Spinal cord (tissue), 10 donors: Measurements from ENCODE around the gene DENND2A. TPM values are rescaled to one million over a fixed set of nuclear protein-coding genes. Genes with fewer than 3 reads are reported as not detected.
"Not testable (repeated sequence)": the region's sequence is repeated elsewhere in the genome, so short reads cannot be mapped to it uniquely, and the experiment has no call there.

Source experiments
- DNase-seq, 6 donors: peaks; one replicate each; pipeline versions ENCODE4 v3.0.0 to v3.0.0-alpha.2; 2013 to 2015; ENCODE audit warnings: low spot score in 6 of 6, low read depth in 4 of 6
- H3K27ac ChIP-seq: one replicate; pipeline ENCODE4 v1.5.1; 2013; ENCODE audit warnings: low read depth, low read length, control low read depth
- H3K27me3 ChIP-seq: one replicate; pipeline ENCODE4 v1.6.1; 2013; ENCODE audit warnings: low read length; ENCODE audit not compliant: control insufficient read depth, insufficient read depth
- H3K36me3 ChIP-seq: one replicate; pipeline ENCODE4 v1.6.1; 2013; ENCODE audit warnings: low read length; ENCODE audit not compliant: control insufficient read depth, insufficient read depth
- H3K4me1 ChIP-seq: one replicate; pipeline ENCODE4 v1.6.1; 2013; ENCODE audit warnings: low read length; ENCODE audit not compliant: control insufficient read depth, insufficient read depth
- H3K4me3 ChIP-seq: one replicate; pipeline ENCODE4 v1.5.1; 2013; ENCODE audit warnings: low read depth, low read length, control low read depth
- H3K9me3 ChIP-seq: one replicate; pipeline ENCODE4 v1.6.1; 2013; ENCODE audit warnings: low read length; ENCODE audit not compliant: control insufficient read depth, insufficient read depth
- WGBS: methylation state at CpG from one replicate; pipeline ENCODE4 v1.1.5; 2013; ENCODE audit warnings: missing lambda C conversion rate; ENCODE audit not compliant: insufficient coverage; 5-methylcytosine and 5-hydroxymethylcytosine counted together
- polyA plus RNA-seq, 2 donors: library from polyadenylated mRNA; unstranded; fragments of 120-200 nt; gene quantifications; one replicate each; pipeline ENCODE4 v1.2.1, GENCODE V29; 2013; ENCODE audit not compliant: insufficient read length in 2 of 2
- total RNA-seq, 2 donors: library from RNA; depleted of rRNA in 1 of 2; stranded (reverse); fragments of 120-200 nt in 1 of 2; fragments of >200 nt in 1 of 2; gene quantifications; one replicate each; pipeline versions ENCODE4 v1.2.3 to v1.2.4, GENCODE V29; 2013 to 2014
- donor health status: healthy.

DENND2A gene
- total and polyA plus RNA-seq, 4 donors, result 23.7 to 51.9 (median 39.0) TPM

DNA sequence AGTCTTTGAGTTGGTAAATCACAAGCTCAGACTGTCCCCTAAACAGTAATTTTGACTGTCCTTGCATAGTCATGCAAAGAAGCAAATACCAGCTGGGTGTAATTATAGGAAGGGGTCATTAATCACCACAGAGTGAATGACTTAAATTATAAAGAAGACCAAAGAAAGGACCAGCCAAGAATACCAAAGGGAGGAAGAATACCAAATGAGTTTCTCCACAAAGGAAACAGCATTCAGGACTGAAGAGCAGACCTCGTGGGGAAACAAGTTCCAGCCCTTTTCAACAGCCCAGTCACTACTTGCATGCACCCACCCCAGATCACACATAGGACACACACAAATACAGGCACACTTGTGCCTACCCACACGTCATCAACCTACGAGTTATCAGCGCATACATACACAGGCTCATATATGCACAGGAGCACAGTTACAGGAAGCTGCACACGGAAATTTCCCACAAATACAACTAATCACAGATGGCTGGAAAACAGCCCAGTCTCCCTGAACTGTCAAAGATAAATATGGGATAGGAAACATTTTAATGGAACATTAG, 77.6 kb downstream of the DENND2A start:
- DNase-seq, result peak in 4 of 6 donors; percentile 38 to 89 (median 70)
- no peaks in the 10 kb centered on the region for H3K9me3 ChIP-seq
- 24% methylated on average over 4 of the region's 5 CpGs for WGBS
- H3K4me3 ChIP-seq, result no peak overlapping the region
- H3K27ac ChIP-seq, result peak overlapping the region; percentile 75
- peaks cover 27% of the 10 kb centered on the region for H3K4me1 ChIP-seq
- H3K27me3 ChIP-seq, result no peaks in the 10 kb centered on the region
- peaks cover 59% of the 10 kb centered on the region for H3K36me3 ChIP-seq

DNA sequence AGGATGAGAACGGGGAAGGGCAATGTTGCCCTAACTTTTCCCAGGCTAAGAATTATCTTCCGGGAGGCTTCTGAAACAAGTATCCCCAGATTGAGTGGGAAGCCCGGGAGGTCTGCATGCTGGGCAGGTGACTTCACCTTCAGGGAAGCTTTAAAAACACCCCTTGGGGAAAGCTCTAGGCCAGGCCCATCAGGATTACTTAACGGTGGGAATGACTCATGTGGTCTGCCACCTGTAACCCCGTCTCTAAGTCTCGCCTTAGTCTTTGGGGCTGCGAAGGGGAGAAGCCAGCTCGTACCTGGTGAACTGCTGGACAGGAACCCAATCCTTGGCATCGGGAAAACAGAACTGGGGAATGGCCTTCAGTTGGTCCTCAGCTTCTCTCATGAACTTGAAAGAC, 81.2 kb downstream of the DENND2A start:
- peaks cover 13% of the 10 kb centered on the region for H3K4me1 ChIP-seq
- no peak overlapping the region for H3K4me3 ChIP-seq
- H3K27me3 ChIP-seq, result no peaks in the 10 kb centered on the region
- H3K27ac ChIP-seq, result no peak overlapping the region
- H3K36me3 ChIP-seq, result peaks cover 56% of the 10 kb centered on the region
- no peaks in the 10 kb centered on the region for H3K9me3 ChIP-seq
- 94% methylated on average over 9 of the region's 9 CpGs for WGBS
- DNase-seq, result no peak

DNA sequence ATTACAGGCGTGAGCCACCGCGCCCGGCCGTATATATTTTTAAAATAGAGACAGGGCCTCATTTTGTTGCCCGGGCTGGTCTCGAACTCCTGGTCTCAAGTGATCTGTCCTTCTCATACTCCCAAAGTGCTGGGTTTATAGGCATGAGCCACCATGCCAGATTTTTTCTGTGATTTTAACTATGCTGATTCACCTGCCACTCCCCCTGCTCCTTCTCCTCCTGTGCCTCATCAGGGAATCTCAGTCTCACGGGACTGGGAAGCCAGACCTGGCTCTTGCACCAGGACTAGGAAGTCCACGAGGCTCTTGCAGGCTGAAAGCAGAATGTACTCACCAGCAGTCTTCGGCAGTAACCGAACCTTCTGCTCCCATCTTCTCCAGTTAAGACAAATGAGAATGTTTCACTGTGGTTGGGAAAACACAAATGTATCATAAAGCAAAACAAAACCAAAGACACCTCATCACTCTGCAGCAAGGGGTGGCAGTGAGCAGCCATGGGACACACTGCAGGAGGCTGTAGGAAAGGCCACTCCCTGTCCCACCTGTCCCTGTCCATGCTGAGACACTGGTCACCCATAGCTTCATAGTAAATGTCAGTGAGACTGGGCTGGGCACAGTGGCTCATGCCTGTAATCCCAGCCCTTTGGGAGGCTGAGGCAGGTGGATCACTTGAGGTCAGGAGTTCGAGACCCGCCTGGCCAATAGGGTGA, 82.6 kb downstream of the DENND2A start:
- DNase-seq, result no peak
- 91% methylated on average over 10 of the region's 13 CpGs for WGBS
- H3K4me1 ChIP-seq, result peaks cover 5% of the 10 kb centered on the region
- no peaks in the 10 kb centered on the region for H3K9me3 ChIP-seq
- no peak overlapping the region for H3K27ac ChIP-seq
- peaks cover 60% of the 10 kb centered on the region for H3K36me3 ChIP-seq
- H3K27me3 ChIP-seq, result no peaks in the 10 kb centered on the region
- H3K4me3 ChIP-seq, result no peak overlapping the region

DNA sequence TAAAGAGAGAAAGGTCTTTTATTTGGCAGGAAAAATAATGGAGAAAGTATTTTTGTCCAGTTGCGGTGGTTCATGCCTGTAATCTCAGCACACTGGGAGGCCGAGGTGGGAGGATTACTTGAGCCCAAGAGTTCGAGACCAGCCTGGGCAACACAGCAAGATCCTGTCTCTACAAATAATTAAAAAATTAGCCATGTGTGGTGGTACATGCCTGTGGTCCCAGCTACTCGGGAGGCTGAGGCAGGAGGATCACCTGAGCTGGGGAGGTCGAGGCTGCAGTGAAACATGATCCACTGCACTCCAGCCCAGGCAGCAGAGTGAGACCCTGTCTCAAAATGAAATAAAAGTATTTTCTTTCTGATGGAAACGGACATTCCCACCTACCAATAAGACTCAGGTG, 83.5 kb downstream of the DENND2A start:
- H3K4me3 ChIP-seq, result no peak overlapping the region
- no peak for DNase-seq
- H3K27ac ChIP-seq, result no peak overlapping the region
- 100% methylated on average over 2 of the region's 6 CpGs for WGBS
- peaks cover 3% of the 10 kb centered on the region for H3K4me1 ChIP-seq
- no peaks in the 10 kb centered on the region for H3K27me3 ChIP-seq
- H3K36me3 ChIP-seq, result peaks cover 61% of the 10 kb centered on the region
- no peaks in the 10 kb centered on the region for H3K9me3 ChIP-seq

DNA sequence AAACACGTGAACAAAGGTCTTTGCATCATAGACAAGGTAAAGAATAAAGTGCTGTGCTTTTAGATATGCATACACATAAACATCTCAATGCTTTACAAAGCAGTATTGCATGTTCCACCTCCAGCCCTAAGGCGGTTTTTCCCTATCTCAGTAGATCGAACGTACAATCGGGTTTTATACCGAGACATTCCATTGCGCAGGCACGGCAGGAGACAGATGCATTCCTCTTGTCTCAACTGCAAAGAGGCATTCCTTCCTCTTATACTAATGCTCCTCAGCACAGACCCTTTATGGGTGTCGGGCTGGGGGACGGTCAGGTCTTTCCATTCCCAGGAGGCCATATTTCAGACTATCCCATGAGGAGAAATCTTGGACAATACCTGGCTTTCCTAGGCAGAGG, 87.4 kb downstream of the DENND2A start:
- H3K27ac ChIP-seq, H3K27me3 ChIP-seq, H3K4me1 ChIP-seq, H3K4me3 ChIP-seq, DNase-seq, H3K9me3 ChIP-seq: not testable (repeated sequence)
- peaks cover 35% of the 10 kb centered on the region for H3K36me3 ChIP-seq
- WGBS, result 88% methylated on average over 3 of the region's 10 CpGs

DNA sequence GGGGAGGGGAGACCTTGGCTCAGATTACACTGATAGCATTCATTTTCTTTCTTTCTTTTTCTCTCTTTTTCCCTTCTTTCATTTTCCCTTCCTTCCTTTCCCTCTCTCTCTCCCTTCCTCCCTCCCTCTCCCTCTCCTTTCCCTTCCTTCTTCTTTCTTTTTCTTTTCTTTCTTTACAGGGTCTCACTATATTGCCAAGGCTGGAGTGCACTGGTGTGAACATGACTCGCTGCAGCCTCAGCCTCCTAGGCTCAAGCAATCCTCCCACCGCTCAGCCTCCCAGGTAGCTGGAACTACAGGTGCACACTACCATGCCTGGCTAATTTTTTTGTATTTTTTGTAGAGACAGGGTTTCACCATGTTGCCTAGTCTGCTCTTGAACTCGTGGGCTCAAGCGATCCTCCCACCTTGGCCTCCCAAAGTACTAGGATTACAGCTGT, 88.4 kb downstream of the DENND2A start:
- peak overlapping the region; percentile 25 for H3K27ac ChIP-seq
- no peak overlapping the region for H3K4me3 ChIP-seq
- no peaks in the 10 kb centered on the region for H3K27me3 ChIP-seq
- no peaks in the 10 kb centered on the region for H3K9me3 ChIP-seq
- DNase-seq, result no peak
- no peaks in the 10 kb centered on the region for H3K4me1 ChIP-seq
- WGBS, result 100% methylated on average over 1 of the region's 4 CpGs
- peaks cover 27% of the 10 kb centered on the region for H3K36me3 ChIP-seq

DNA sequence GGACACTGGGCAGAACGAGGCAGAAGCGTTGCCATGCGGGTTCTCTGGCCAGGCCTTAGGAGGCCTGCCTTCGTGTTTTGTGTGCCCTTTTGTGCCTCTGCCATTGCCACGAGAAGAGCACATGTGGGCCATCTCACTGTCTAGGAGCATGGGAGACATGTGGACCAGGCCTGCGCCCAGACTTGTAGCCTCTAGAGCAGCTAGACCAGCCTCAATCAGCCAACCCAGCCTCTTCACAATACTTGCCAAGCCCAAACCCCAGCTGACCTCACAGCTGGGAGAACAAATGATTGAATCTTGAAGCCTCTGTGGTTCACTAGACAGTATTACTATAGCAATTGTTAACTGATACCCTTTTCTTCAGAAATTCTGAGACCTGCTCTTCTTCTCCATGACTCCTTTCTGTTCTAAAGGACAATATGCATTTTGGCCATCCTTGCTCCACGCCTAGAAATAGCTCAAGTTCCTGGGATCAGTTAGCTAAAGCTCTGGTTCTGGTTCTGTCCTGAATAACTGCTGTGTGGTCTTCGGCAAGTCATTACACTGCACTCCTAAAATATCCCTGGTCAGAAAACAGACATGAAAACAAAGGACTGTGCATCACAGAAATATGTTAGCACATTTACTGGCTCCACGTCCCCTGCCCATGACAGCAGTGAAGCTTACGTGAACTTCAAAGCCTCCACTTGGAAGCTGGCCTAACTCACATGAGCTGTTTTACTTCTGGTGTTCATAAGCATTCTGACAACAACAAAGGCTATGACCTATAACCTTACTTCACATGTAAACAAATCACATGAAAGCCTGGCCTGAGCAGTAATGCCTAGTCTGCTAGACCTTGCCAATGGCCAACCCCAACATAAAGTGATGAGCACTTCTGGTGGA, 89.0 kb downstream of the DENND2A start:
- no peaks in the 10 kb centered on the region for H3K27me3 ChIP-seq
- no peak for DNase-seq
- WGBS, result 85% methylated on average over 10 of the region's 10 CpGs

DNA sequence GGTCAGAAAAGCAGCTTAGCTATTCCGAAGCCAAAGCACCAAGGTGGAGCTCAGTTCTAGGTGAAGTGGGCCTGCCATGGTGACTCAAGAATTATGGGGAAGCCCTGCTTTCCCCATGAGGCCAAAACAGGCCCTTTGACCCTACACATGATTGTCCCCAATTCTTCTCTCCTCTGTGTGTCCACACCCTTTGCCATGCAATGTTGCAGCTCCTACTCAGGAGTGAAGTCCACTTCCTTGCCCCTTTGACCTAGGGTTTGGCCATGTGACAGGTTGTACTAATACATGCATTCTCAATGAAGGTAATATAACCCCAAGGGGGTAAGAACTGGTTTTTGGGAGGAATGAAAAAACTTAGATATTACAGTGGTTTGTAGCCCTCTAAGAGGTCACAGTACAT, 93.7 kb downstream of the DENND2A start:
- Histone ChIP-seq H3K36me3 (peaks cover 45% of the 10 kb centered on the region), H3K27me3 (no peaks in the 10 kb centered on the region)
- whole genome bisulfite sequencing, result 100% methylated on average over 1 of the region's 1 CpG

More for the DNA sequence above, 89.0 kb downstream of the DENND2A start:
- Histone ChIP-seq H3K4me1 (no peaks in the 10 kb centered on the region), H3K9me3 (no peaks in the 10 kb centered on the region), H3K36me3 (peaks cover 28% of the 10 kb centered on the region), H3K27ac (peak overlapping the region; percentile 25), H3K4me3 (no peak overlapping the region)

DNA sequence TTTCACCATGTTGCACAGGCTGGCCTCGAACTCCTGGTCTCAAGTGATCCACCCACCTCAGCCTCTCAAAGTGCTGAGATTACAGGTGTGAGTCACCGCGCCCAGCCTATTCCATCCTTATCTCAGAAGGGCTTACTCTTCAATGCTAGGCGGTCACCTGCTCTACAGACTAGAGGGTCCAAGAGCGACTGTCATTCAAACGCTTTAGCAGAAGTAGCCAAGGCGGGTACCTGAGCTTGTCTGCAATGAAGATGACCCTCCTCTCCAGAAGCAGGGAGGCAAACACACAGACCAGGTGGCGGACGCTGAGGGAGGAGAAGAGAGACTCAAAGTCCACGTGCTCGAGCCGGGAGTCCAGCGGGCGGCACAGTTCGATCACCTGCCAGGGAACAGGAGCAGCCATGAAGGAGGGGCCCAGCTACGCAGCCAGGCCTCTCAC, 96.2 kb downstream of the DENND2A start:
- no peak overlapping the region for H3K4me3 ChIP-seq
- no peak overlapping the region for H3K27ac ChIP-seq
- peaks cover 34% of the 10 kb centered on the region for H3K4me1 ChIP-seq
- peaks cover 68% of the 10 kb centered on the region for H3K36me3 ChIP-seq
- 91% methylated on average over 16 of the region's 16 CpGs for WGBS
- DNase-seq, result no peak
- no peaks in the 10 kb centered on the region for H3K27me3 ChIP-seq
- H3K9me3 ChIP-seq, result no peaks in the 10 kb centered on the region

More for the DNA sequence above, 93.7 kb downstream of the DENND2A start:
- peaks cover 10% of the 10 kb centered on the region for H3K4me1 ChIP-seq
- H3K4me3 ChIP-seq, result no peak overlapping the region
- no peak for DNase-seq
- no peaks in the 10 kb centered on the region for H3K9me3 ChIP-seq
- H3K27ac ChIP-seq, result no peak overlapping the region
